Trophoblast cell (in vitro differentiated cells and primary cell): Measurements from ENCODE around the gene DYNLT3. TPM values are rescaled to one million over a fixed set of nuclear protein-coding genes. Genes with fewer than 3 reads are reported as not detected.

Experiments
- DNase-seq, 2 donors: peaks; one replicate each; pipeline ENCODE4 v3.0.0-alpha.2; 2016
- H2AFZ ChIP-seq: 2 replicates; pipeline ENCODE4 v1.6.1; 2013; ENCODE audit warnings: low read length, moderate library complexity, mild to moderate bottlenecking; ENCODE audit not compliant: insufficient read depth, poor library complexity
- H2AK5ac ChIP-seq: 2 replicates; pipeline ENCODE4 v1.6.1; 2013; ENCODE audit warnings: mild to moderate bottlenecking, low read length
- H2BK120ac ChIP-seq: 2 replicates; pipeline ENCODE4 v1.6.1; 2013; ENCODE audit warnings: low read length, mild to moderate bottlenecking, moderate library complexity; ENCODE audit not compliant: insufficient read depth, poor library complexity
- H2BK12ac ChIP-seq: 2 replicates; pipeline ENCODE4 v1.6.1; 2013; ENCODE audit warnings: mild to moderate bottlenecking, low read length, moderate library complexity
- H2BK5ac ChIP-seq: 2 replicates; pipeline ENCODE4 v1.6.1; 2013; ENCODE audit warnings: low read length, low read depth, moderate library complexity, mild to moderate bottlenecking; ENCODE audit not compliant: poor library complexity
- H3K14ac ChIP-seq: 2 replicates; pipeline ENCODE4 v1.6.1; 2013; ENCODE audit warnings: mild to moderate bottlenecking, low read length
- H3K18ac ChIP-seq: 2 replicates; pipeline ENCODE4 v1.6.1; 2013; ENCODE audit warnings: mild to moderate bottlenecking, low read length
- H3K23ac ChIP-seq: 2 replicates; pipeline ENCODE4 v1.6.1; 2013; ENCODE audit warnings: low read length
- H3K27ac ChIP-seq: 2 replicates; pipeline ENCODE4 v1.5.1; 2013; ENCODE audit warnings: low read depth, mild to moderate bottlenecking, inconsistent platforms, low read length, moderate library complexity
- H3K27me3 ChIP-seq: 2 replicates; pipeline ENCODE4 v1.6.1; 2013; ENCODE audit warnings: inconsistent platforms, mild to moderate bottlenecking, low read length, moderate library complexity; ENCODE audit not compliant: insufficient read depth
- H3K36me3 ChIP-seq, 2 experiments: 1 replicate in 1 of 2; 2 replicates in 1 of 2; pipeline ENCODE4 v1.6.1; 2013; ENCODE audit warnings: low read length in 2 of 2, mild to moderate bottlenecking in 2 of 2, moderate library complexity in 1 of 2; ENCODE audit not compliant: insufficient read depth in 2 of 2, control insufficient read depth in 1 of 2
- H3K4ac ChIP-seq: 2 replicates; pipeline ENCODE4 v1.6.1; 2013; ENCODE audit warnings: low read depth, mild to moderate bottlenecking, low read length, moderate library complexity
- H3K4me1 ChIP-seq, 2 experiments: 1 replicate in 1 of 2; 2 replicates in 1 of 2; pipeline ENCODE4 v1.6.1; 2013; ENCODE audit warnings: low read length in 2 of 2, mild to moderate bottlenecking in 2 of 2, moderate library complexity in 1 of 2; ENCODE audit not compliant: insufficient read depth in 2 of 2, control insufficient read depth in 1 of 2
- H3K4me2 ChIP-seq: 2 replicates; pipeline ENCODE4 v1.6.1; 2013; ENCODE audit warnings: inconsistent platforms, mild to moderate bottlenecking, low read length, moderate library complexity
- H3K4me3 ChIP-seq: 2 replicates; pipeline ENCODE4 v1.5.1; 2013; ENCODE audit warnings: mild to moderate bottlenecking, low read depth, low read length, inconsistent platforms
- H3K79me1 ChIP-seq: one replicate; pipeline ENCODE4 v1.6.1; 2013; ENCODE audit warnings: low read length
- H3K79me2 ChIP-seq: 2 replicates; pipeline ENCODE4 v1.6.1; 2013; ENCODE audit warnings: low read length, mild to moderate bottlenecking; ENCODE audit not compliant: control insufficient read depth, insufficient read depth, poor library complexity
- H3K9ac ChIP-seq: 2 replicates; pipeline ENCODE4 v1.6.1; 2013; ENCODE audit warnings: mild to moderate bottlenecking, low read length
- H3K9me3 ChIP-seq: 2 replicates; pipeline ENCODE4 v1.6.1; 2013; ENCODE audit warnings: low read depth, mild to moderate bottlenecking, control low read depth, inconsistent platforms, low read length; ENCODE audit not compliant: insufficient read depth
- H4K12ac ChIP-seq: 2 replicates; pipeline ENCODE4 v1.6.1; 2013; ENCODE audit warnings: low read depth, mild to moderate bottlenecking, low read length, moderate library complexity
- H4K8ac ChIP-seq: 2 replicates; pipeline ENCODE4 v1.6.1; 2013; ENCODE audit warnings: low read depth, mild to moderate bottlenecking, low read length, moderate library complexity
- H4K91ac ChIP-seq: one replicate; pipeline ENCODE4 v1.6.1; 2013; ENCODE audit warnings: low read depth, mild to moderate bottlenecking, low read length, moderate library complexity
- whole genome bisulfite sequencing: extraction: QIAGEN DNeasy Blood & Tissue Kit; methylation state at CpG from one replicate; pipeline ENCODE4 v1.1.7; 2013; ENCODE audit warnings: missing lambda C conversion rate; ENCODE audit not compliant: insufficient read length, insufficient coverage; ENCODE audit errors: extremely low coverage; 5-methylcytosine and 5-hydroxymethylcytosine counted together
- polyA plus RNA-seq: library from polyadenylated mRNA; stranded (reverse); fragments of 200-250 nt; gene quantifications from 2 replicates; pipeline ENCODE4 v1.2.3, GENCODE V29; 2013

The DYNLT3 gene
- polyA plus RNA-seq = 16.0 and 16.4 TPM in 2 replicates

GRCh38 chrX:37846934-37847732 is at the start of gene DYNLT3:
Gene DYNLT3 (minus strand): TSS chrX:37847571. CDS start chrX:37847510, 61 bp downstream.
- H4K8ac ChIP-seq = peak within 1 kb of the TSS; percentile 66
- peak within 1 kb of the TSS; percentile 79 for H3K4me3 ChIP-seq
- H2AK5ac ChIP-seq = no peak within 1 kb of the TSS
- H3K23ac ChIP-seq = no peak within 1 kb of the TSS
- peak within 1 kb of the TSS; percentile 43 for H2BK12ac ChIP-seq
- peak within 1 kb of the TSS; percentile 54 for H3K27ac ChIP-seq
- H2BK120ac ChIP-seq = peak within 1 kb of the TSS; percentile 68
- H3K79me1 ChIP-seq = peaks cover 9% of the 10 kb centered on the region
- DNase-seq = peak; percentile 77 to 80
- H3K9ac ChIP-seq = peak within 1 kb of the TSS; percentile 69
- peak within 1 kb of the TSS; percentile 52 for H2BK5ac ChIP-seq
- H4K12ac ChIP-seq = peak within 1 kb of the TSS; percentile 69
- H3K79me2 ChIP-seq = no peaks in the 10 kb centered on the region
- H3K27me3 ChIP-seq = no peaks in the 10 kb centered on the region
- H3K4ac ChIP-seq = peak within 1 kb of the TSS; percentile 69
- H3K14ac ChIP-seq = peak within 1 kb of the TSS; percentile 87
- H3K4me1 ChIP-seq = peaks cover 0 to 2% of the 10 kb centered on the region in 2 experiments
- peak within 1 kb of the TSS; percentile 50 for H2AFZ ChIP-seq
- peak within 1 kb of the TSS; percentile 84 for H3K4me2 ChIP-seq
- no peaks in the 10 kb centered on the region for H3K9me3 ChIP-seq
- H3K36me3 ChIP-seq = no peaks in the 10 kb centered on the region
- peak within 1 kb of the TSS; percentile 86 for H3K18ac ChIP-seq
- no CpG with 5 or more reads among the region's 67 CpGs for WGBS
- H4K91ac ChIP-seq = peak within 1 kb of the TSS; percentile 96

GRCh38 chrX:37896511-37896890 is 49.1 kb upstream of the DYNLT3 start:
- Histone ChIP-seq H4K8ac (no peak overlapping the region), H2AK5ac (no peak overlapping the region), H2BK5ac (no peak overlapping the region), H3K4me3 (no peak overlapping the region), H3K23ac (no peak overlapping the region), H3K27ac (no peak overlapping the region), H2AFZ (no peak overlapping the region), H3K4me2 (no peak overlapping the region), H4K91ac (no peak overlapping the region), H3K36me3 (no peaks in the 10 kb centered on the region), H3K27me3 (no peaks in the 10 kb centered on the region), H3K14ac (no peak overlapping the region), H3K4ac (no peak overlapping the region), H3K9ac (no peak overlapping the region), H3K79me1 (no peaks in the 10 kb centered on the region), H3K9me3 (no peaks in the 10 kb centered on the region), H3K4me1 (no peaks in the 10 kb centered on the region), H4K12ac (no peak overlapping the region), H3K18ac (no peak overlapping the region), H3K79me2 (no peaks in the 10 kb centered on the region), H2BK120ac (no peak overlapping the region), H2BK12ac (no peak overlapping the region)
- no peak for DNase-seq
- no CpG with 5 or more reads among the region's 1 CpG for WGBS

- H3K79me1 ChIP-seq = no peaks in the 10 kb centered on the region
- H3K9ac ChIP-seq = no peak overlapping the region
- no peaks in the 10 kb centered on the region for H3K9me3 ChIP-seq
- H4K12ac ChIP-seq = no peak overlapping the region
- no peak overlapping the region for H3K23ac ChIP-seq
- no peak overlapping the region for H3K4me3 ChIP-seq
- DNase-seq = no peak
- H2BK120ac ChIP-seq = no peak overlapping the region
- H3K27me3 ChIP-seq = no peaks in the 10 kb centered on the region
- no peak overlapping the region for H4K8ac ChIP-seq
- no peak overlapping the region for H2AFZ ChIP-seq
- H3K4ac ChIP-seq = no peak overlapping the region
- H3K4me1 ChIP-seq = no peaks in the 10 kb centered on the region
- no peak overlapping the region for H3K27ac ChIP-seq
- no peak overlapping the region for H2BK12ac ChIP-seq
- no peaks in the 10 kb centered on the region for H3K36me3 ChIP-seq
- H4K91ac ChIP-seq = no peak overlapping the region
- no peak overlapping the region for H2BK5ac ChIP-seq
- H3K79me2 ChIP-seq = no peaks in the 10 kb centered on the region
- no peak overlapping the region for H2AK5ac ChIP-seq
- no peak overlapping the region for H3K4me2 ChIP-seq
- H3K18ac ChIP-seq = no peak overlapping the region
- no peak overlapping the region for H3K14ac ChIP-seq
These were observed 48.6 kb upstream of the DYNLT3 start for GRCh38 chrX:37895795-37896510.

- H2BK120ac ChIP-seq = no peak overlapping the region
- H3K18ac ChIP-seq = no peak overlapping the region
- no peaks in the 10 kb centered on the region for H3K36me3 ChIP-seq
- H2AFZ ChIP-seq = no peak overlapping the region
- H4K12ac ChIP-seq = no peak overlapping the region
- no peaks in the 10 kb centered on the region for H3K79me1 ChIP-seq
- no peak overlapping the region for H3K14ac ChIP-seq
- no peak overlapping the region for H3K4ac ChIP-seq
- H3K27me3 ChIP-seq = no peaks in the 10 kb centered on the region
- H2AK5ac ChIP-seq = no peak overlapping the region
- no CpG with 5 or more reads among the region's 3 CpGs for WGBS
- H3K4me2 ChIP-seq = no peak overlapping the region
- H3K4me3 ChIP-seq = no peak overlapping the region
- no peak overlapping the region for H4K91ac ChIP-seq
- no peak overlapping the region for H3K23ac ChIP-seq
- no peak overlapping the region for H3K9ac ChIP-seq
- H3K79me2 ChIP-seq = no peaks in the 10 kb centered on the region
- no peaks in the 10 kb centered on the region for H3K9me3 ChIP-seq
- H3K27ac ChIP-seq = no peak overlapping the region
- H3K4me1 ChIP-seq = no peaks in the 10 kb centered on the region
- H2BK5ac ChIP-seq = no peak overlapping the region
- no peak overlapping the region for H2BK12ac ChIP-seq
- no peak overlapping the region for H4K8ac ChIP-seq
- DNase-seq = no peak
These were observed 47.4 kb upstream of the DYNLT3 start for GRCh38 chrX:37894725-37895124.
